ENCODE data around the gene PPP4C. TPM values are rescaled to one million over a fixed set of nuclear protein-coding genes. Genes with fewer than 3 reads are reported as not detected.

The PPP4C gene
- total and polyA plus RNA-seq, 2 of the 8 experiments (the other 6 are each of a cell fraction or from before 2014, with no cell fraction given) = 148 to 298 TPM

DNA sequence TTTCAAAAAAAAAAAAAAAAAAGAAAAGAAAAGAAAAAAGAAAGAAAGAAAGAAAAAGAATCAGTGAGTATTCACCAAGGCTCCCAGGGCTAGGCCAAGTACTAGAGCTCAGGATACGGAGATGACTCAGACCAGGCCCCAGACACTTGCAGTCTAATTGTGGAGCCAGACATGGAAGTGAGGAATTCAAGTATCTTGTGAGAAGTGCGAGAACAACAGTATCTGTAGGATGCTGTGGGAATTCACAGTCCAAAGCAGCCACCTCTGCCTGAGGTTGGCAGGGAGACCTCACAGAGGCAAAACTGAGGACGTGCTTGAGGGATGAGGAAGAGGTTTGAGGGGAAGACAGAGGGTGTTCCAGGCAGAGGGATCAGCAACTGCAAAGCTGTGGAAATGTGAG, 24.3 kb upstream of the PPP4C start (continued):
- no peak for TF ChIP-seq NRF1 (IDR thresholded peaks at IDR 0.05; ENCODE audit: low read depth, low read length)
- TF ChIP-seq, protein P1, sequence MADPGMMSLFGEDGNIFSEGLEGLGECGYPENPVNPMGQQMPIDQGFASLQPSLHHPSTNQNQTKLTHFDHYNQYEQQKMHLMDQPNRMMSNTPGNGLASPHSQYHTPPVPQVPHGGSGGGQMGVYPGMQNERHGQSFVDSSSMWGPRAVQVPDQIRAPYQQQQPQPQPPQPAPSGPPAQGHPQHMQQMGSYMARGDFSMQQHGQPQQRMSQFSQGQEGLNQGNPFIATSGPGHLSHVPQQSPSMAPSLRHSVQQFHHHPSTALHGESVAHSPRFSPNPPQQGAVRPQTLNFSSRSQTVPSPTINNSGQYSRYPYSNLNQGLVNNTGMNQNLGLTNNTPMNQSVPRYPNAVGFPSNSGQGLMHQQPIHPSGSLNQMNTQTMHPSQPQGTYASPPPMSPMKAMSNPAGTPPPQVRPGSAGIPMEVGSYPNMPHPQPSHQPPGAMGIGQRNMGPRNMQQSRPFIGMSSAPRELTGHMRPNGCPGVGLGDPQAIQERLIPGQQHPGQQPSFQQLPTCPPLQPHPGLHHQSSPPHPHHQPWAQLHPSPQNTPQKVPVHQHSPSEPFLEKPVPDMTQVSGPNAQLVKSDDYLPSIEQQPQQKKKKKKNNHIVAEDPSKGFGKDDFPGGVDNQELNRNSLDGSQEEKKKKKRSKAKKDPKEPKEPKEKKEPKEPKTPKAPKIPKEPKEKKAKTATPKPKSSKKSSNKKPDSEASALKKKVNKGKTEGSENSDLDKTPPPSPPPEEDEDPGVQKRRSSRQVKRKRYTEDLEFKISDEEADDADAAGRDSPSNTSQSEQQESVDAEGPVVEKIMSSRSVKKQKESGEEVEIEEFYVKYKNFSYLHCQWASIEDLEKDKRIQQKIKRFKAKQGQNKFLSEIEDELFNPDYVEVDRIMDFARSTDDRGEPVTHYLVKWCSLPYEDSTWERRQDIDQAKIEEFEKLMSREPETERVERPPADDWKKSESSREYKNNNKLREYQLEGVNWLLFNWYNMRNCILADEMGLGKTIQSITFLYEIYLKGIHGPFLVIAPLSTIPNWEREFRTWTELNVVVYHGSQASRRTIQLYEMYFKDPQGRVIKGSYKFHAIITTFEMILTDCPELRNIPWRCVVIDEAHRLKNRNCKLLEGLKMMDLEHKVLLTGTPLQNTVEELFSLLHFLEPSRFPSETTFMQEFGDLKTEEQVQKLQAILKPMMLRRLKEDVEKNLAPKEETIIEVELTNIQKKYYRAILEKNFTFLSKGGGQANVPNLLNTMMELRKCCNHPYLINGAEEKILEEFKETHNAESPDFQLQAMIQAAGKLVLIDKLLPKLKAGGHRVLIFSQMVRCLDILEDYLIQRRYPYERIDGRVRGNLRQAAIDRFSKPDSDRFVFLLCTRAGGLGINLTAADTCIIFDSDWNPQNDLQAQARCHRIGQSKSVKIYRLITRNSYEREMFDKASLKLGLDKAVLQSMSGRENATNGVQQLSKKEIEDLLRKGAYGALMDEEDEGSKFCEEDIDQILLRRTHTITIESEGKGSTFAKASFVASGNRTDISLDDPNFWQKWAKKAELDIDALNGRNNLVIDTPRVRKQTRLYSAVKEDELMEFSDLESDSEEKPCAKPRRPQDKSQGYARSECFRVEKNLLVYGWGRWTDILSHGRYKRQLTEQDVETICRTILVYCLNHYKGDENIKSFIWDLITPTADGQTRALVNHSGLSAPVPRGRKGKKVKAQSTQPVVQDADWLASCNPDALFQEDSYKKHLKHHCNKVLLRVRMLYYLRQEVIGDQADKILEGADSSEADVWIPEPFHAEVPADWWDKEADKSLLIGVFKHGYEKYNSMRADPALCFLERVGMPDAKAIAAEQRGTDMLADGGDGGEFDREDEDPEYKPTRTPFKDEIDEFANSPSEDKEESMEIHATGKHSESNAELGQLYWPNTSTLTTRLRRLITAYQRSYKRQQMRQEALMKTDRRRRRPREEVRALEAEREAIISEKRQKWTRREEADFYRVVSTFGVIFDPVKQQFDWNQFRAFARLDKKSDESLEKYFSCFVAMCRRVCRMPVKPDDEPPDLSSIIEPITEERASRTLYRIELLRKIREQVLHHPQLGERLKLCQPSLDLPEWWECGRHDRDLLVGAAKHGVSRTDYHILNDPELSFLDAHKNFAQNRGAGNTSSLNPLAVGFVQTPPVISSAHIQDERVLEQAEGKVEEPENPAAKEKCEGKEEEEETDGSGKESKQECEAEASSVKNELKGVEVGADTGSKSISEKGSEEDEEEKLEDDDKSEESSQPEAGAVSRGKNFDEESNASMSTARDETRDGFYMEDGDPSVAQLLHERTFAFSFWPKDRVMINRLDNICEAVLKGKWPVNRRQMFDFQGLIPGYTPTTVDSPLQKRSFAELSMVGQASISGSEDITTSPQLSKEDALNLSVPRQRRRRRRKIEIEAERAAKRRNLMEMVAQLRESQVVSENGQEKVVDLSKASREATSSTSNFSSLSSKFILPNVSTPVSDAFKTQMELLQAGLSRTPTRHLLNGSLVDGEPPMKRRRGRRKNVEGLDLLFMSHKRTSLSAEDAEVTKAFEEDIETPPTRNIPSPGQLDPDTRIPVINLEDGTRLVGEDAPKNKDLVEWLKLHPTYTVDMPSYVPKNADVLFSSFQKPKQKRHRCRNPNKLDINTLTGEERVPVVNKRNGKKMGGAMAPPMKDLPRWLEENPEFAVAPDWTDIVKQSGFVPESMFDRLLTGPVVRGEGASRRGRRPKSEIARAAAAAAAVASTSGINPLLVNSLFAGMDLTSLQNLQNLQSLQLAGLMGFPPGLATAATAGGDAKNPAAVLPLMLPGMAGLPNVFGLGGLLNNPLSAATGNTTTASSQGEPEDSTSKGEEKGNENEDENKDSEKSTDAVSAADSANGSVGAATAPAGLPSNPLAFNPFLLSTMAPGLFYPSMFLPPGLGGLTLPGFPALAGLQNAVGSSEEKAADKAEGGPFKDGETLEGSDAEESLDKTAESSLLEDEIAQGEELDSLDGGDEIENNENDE (IDR thresholded peaks at IDR 0.05; ENCODE audit: insufficient replicate concordance, low read length) = no peak
